Measurements from ENCODE around the gene HOXA1. TPM values are rescaled to one million over a fixed set of nuclear protein-coding genes. Genes with fewer than 3 reads are reported as not detected.

HOXA1 gene
- polyA plus RNA-seq, 2 of the 4 experiments (the other 2 are of a cell fraction) = 2.8 to 5.0 TPM

GRCh38 chr7:27108390-27109127 lies 12.8 kb upstream of the HOXA1 start:
- TF ChIP-seq SREBF2 (IDR thresholded peaks at IDR 0.05) (no peak), TP53 (CRISPR knock-in tag; IDR thresholded peaks at IDR 0.05) (no peak), CHD4 (IDR thresholded peaks at IDR 0.05; ENCODE audit: borderline replicate concordance) (no peak), HOXB5 (CRISPR knock-in tag; IDR thresholded peaks at IDR 0.05) (no peak), CHD2 (IDR thresholded peaks at IDR 0.05; ENCODE audit: low read length, partially characterized antibody) (no peak), CBX8 (IDR thresholded peaks at IDR 0.05) (no peak), CTCF (IDR thresholded peaks at IDR 0.05) (no peak), ZC3H11A (IDR thresholded peaks at IDR 0.05) (no peak), EHF (CRISPR knock-in tag; IDR thresholded peaks at IDR 0.05) (no peak), GATA3 (IDR thresholded peaks at IDR 0.05; ENCODE audit: borderline replicate concordance) (no peak), POLR2AphosphoS2 (conservative IDR thresholded peaks at IDR 0.05; ENCODE audit: low read length) (no peak)
- TF ChIP-seq, protein P1, sequence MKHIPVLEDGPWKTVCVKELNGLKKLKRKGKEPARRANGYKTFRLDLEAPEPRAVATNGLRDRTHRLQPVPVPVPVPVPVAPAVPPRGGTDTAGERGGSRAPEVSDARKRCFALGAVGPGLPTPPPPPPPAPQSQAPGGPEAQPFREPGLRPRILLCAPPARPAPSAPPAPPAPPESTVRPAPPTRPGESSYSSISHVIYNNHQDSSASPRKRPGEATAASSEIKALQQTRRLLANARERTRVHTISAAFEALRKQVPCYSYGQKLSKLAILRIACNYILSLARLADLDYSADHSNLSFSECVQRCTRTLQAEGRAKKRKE (CRISPR knock-in tag; IDR thresholded peaks at IDR 0.05; ENCODE audit: low read depth) = no peak
- TF ChIP-seq, protein P2, sequence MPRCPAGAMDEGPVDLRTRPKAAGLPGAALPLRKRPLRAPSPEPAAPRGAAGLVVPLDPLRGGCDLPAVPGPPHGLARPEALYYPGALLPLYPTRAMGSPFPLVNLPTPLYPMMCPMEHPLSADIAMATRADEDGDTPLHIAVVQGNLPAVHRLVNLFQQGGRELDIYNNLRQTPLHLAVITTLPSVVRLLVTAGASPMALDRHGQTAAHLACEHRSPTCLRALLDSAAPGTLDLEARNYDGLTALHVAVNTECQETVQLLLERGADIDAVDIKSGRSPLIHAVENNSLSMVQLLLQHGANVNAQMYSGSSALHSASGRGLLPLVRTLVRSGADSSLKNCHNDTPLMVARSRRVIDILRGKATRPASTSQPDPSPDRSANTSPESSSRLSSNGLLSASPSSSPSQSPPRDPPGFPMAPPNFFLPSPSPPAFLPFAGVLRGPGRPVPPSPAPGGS (IDR thresholded peaks at IDR 0.05) = no peak
- TF ChIP-seq, protein P3, sequence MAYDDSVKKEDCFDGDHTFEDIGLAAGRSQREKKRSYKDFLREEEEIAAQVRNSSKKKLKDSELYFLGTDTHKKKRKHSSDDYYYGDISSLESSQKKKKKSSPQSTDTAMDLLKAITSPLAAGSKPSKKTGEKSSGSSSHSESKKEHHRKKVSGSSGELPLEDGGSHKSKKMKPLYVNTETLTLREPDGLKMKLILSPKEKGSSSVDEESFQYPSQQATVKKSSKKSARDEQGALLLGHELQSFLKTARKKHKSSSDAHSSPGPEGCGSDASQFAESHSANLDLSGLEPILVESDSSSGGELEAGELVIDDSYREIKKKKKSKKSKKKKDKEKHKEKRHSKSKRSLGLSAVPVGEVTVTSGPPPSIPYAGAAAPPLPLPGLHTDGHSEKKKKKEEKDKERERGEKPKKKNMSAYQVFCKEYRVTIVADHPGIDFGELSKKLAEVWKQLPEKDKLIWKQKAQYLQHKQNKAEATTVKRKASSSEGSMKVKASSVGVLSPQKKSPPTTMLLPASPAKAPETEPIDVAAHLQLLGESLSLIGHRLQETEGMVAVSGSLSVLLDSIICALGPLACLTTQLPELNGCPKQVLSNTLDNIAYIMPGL (CRISPR knock-in tag; IDR thresholded peaks at IDR 0.05; ENCODE audit: borderline replicate concordance) = no peak
- ChIA-PET CTCF (interaction anchor here (1.0 to 3.0 kb wide), 4 partner anchors 9 to 418 kb away, joined by 3 to 17 read pairs (median 4); no protein-coding TSS in a partner anchor), POLR2A (interaction anchor here (0.7 kb wide), 1 partner anchor 10 kb away, joined by 4 read pairs; no protein-coding TSS in a partner anchor)
- H3K4me2 ChIP-seq = no peak overlapping the region
- FAIRE-seq (no peak), ATAC-seq (no peak), DNase-seq (ENCODE audit: low read depth in 1 of 2, low spot score in 1 of 2) (no peak)
- H3K27ac ChIP-seq = no peak overlapping the region; a peak in 1 of 6 replicates
- no peaks in the 10 kb centered on the region for H3K9me3 ChIP-seq
- 97% methylated on average over 41 of the region's 41 CpGs for WGBS (ENCODE audit: missing lambda C conversion rate)
- no peak overlapping the region for H3K4me3 ChIP-seq
- peaks cover 30% of the 10 kb centered on the region for H3K4me1 ChIP-seq

- no peak overlapping the region for H3K4me2 ChIP-seq
- no peak for TF ChIP-seq POLR2AphosphoS2 (conservative IDR thresholded peaks at IDR 0.05; ENCODE audit: low read length)
- TF ChIP-seq TFCP2L1 (CRISPR knock-in tag; IDR thresholded peaks at IDR 0.05) = no peak
- no peak for TF ChIP-seq SMC3 (IDR thresholded peaks at IDR 0.05)
- no peak for TF ChIP-seq RCOR1 (IDR thresholded peaks at IDR 0.05; ENCODE audit: low read depth, low read length)
- no peak for TF ChIP-seq HDAC2 (IDR thresholded peaks at IDR 0.05)
- TF ChIP-seq FOXS1 (CRISPR knock-in tag; IDR thresholded peaks at IDR 0.05) = no peak
- no peak for TF ChIP-seq FOSL2 (IDR thresholded peaks at IDR 0.05)
- no peak for TF ChIP-seq FOSL2 (CRISPR knock-in tag; IDR thresholded peaks at IDR 0.05)
- TF ChIP-seq JUNB (IDR thresholded peaks at IDR 0.05) = no peak
- TF ChIP-seq MYC (IDR thresholded peaks at IDR 0.05; ENCODE audit: borderline replicate concordance, low read length) = no peak
- no peak for TF ChIP-seq EP300 (IDR thresholded peaks at IDR 0.05)
- TF ChIP-seq TP53 (CRISPR knock-in tag; IDR thresholded peaks at IDR 0.05) = no peak
- no peak for TF ChIP-seq CBX8 (IDR thresholded peaks at IDR 0.05)
- no peak for TF ChIP-seq EHF (CRISPR knock-in tag; IDR thresholded peaks at IDR 0.05)
- no peak for TF ChIP-seq CHD2 (IDR thresholded peaks at IDR 0.05; ENCODE audit: low read length, partially characterized antibody)
- TF ChIP-seq EHMT2 (IDR thresholded peaks at IDR 0.05; ENCODE audit: low read depth) = no peak
- TF ChIP-seq, protein P3 (CRISPR knock-in tag; IDR thresholded peaks at IDR 0.05; ENCODE audit: borderline replicate concordance) = no peak
- TF ChIP-seq HEYL (CRISPR knock-in tag; IDR thresholded peaks at IDR 0.05) = no peak
- TF ChIP-seq KDM5A (IDR thresholded peaks at IDR 0.05) = no peak
- no peak overlapping the region for H3K27ac ChIP-seq
- ATAC-seq (no peak), DNase-seq (ENCODE audit: low read depth in 1 of 2, low spot score in 1 of 2) (no peak), FAIRE-seq (no peak)
- WGBS (ENCODE audit: missing lambda C conversion rate) = 93% methylated on average over 30 of the region's 47 CpGs
- no peaks in the 10 kb centered on the region for H3K9me3 ChIP-seq
- ChIA-PET CTCF (interaction anchor here (1.7 to 3.7 kb wide), 2 partner anchors 11 to 33 kb away, joined by 6 to 20 read pairs; partner anchors contain the start of gene HOXA1), POLR2A (no interaction called here)
- peaks cover 30% of the 10 kb centered on the region for H3K4me1 ChIP-seq
- H3K4me3 ChIP-seq = no peak overlapping the region
Measured at GRCh38 chr7:27107391-27108381, 11.9 kb upstream of the HOXA1 start.
